T-helper 1 cell treated with Interleukin-12 subunit alpha and Interleukin-12 subunit beta and Interleukin-4 antibody, amounts not matched to agents 30 μg/mL and 1 μg/mL, for 36 hours (primary cell): ENCODE results near the gene LIN37.
"Not testable (repeated sequence)": the region's sequence is repeated elsewhere in the genome, so short reads cannot be mapped to it uniquely, and the experiment has no call there.

Experiments
- H3K27ac Mint-ChIP-seq: one replicate; pipeline ENCODE4 v1.8.0; 2021; ENCODE audit warnings: mild to moderate bottlenecking, mixed read lengths
- H3K27me3 Mint-ChIP-seq: one replicate; pipeline ENCODE4 v1.8.0; 2021; ENCODE audit warnings: low read depth, mixed read lengths
- H3K36me3 Mint-ChIP-seq: one replicate; pipeline ENCODE4 v1.8.0; 2021; ENCODE audit warnings: low read depth, mixed read lengths
- H3K4me1 Mint-ChIP-seq: one replicate; pipeline ENCODE4 v1.8.0; 2021; ENCODE audit warnings: low read depth, mixed read lengths
- H3K4me3 Mint-ChIP-seq: one replicate; pipeline ENCODE4 v1.8.0; 2021; ENCODE audit warnings: mild to moderate bottlenecking, moderate library complexity, mixed read lengths
- H3K9me3 Mint-ChIP-seq: one replicate; pipeline ENCODE4 v1.8.0; 2021; ENCODE audit warnings: mixed read lengths

Gene LIN37

GRCh38 chr19:35789195-35789977 lies 41.0 kb downstream of the LIN37 start:
- Mint-ChIP-seq H3K27ac (no peak overlapping the region), H3K27me3 (peaks cover 4% of the 10 kb centered on the region), H3K4me3 (no peak overlapping the region), H3K9me3 (no peaks in the 10 kb centered on the region), H3K36me3 (peaks cover 1% of the 10 kb centered on the region), H3K4me1 (no peaks in the 10 kb centered on the region)

- no peaks in the 10 kb centered on the region for H3K9me3 Mint-ChIP-seq
- H3K4me3 Mint-ChIP-seq: no peak overlapping the region
- peaks cover 1% of the 10 kb centered on the region for H3K36me3 Mint-ChIP-seq
- peaks cover 9% of the 10 kb centered on the region for H3K27me3 Mint-ChIP-seq
- H3K4me1 Mint-ChIP-seq: no peaks in the 10 kb centered on the region
- no peak overlapping the region for H3K27ac Mint-ChIP-seq
These were observed 41.9 kb downstream of the LIN37 start for GRCh38 chr19:35789978-35790944.

- Mint-ChIP-seq H3K4me3 (no peak overlapping the region), H3K4me1 (no peaks in the 10 kb centered on the region), H3K9me3 (no peaks in the 10 kb centered on the region), H3K36me3 (no peaks in the 10 kb centered on the region), H3K27me3 (peaks cover 13% of the 10 kb centered on the region), H3K27ac (no peak overlapping the region)
These were observed 42.8 kb downstream of the LIN37 start for GRCh38 chr19:35790981-35791813.

GRCh38 chr19:35791814-35792279 lies 43.5 kb downstream of the LIN37 start:
- H3K4me1 Mint-ChIP-seq: no peaks in the 10 kb centered on the region
- peaks cover 19% of the 10 kb centered on the region for H3K27me3 Mint-ChIP-seq
- H3K4me3 Mint-ChIP-seq: no peak overlapping the region
- H3K36me3 Mint-ChIP-seq: no peaks in the 10 kb centered on the region
- H3K27ac Mint-ChIP-seq: no peak overlapping the region
- H3K9me3 Mint-ChIP-seq: no peaks in the 10 kb centered on the region

- Mint-ChIP-seq H3K36me3 (no peaks in the 10 kb centered on the region), H3K27me3 (peaks cover 24% of the 10 kb centered on the region), H3K9me3 (no peaks in the 10 kb centered on the region), H3K27ac (no peak overlapping the region), H3K4me1 (no peaks in the 10 kb centered on the region), H3K4me3 (no peak overlapping the region)
These were observed 43.9 kb downstream of the LIN37 start for GRCh38 chr19:35792312-35792711.

GRCh38 chr19:35792888-35793287 lies 44.5 kb downstream of the LIN37 start:
- Mint-ChIP-seq H3K9me3 (no peaks in the 10 kb centered on the region), H3K4me3 (no peak overlapping the region), H3K27me3 (peaks cover 29% of the 10 kb centered on the region), H3K4me1 (no peaks in the 10 kb centered on the region), H3K27ac (no peak overlapping the region), H3K36me3 (no peaks in the 10 kb centered on the region)

- Mint-ChIP-seq H3K4me3 (no peak overlapping the region), H3K27ac (no peak overlapping the region), H3K27me3 (peaks cover 33% of the 10 kb centered on the region), H3K4me1 (no peaks in the 10 kb centered on the region), H3K9me3 (no peaks in the 10 kb centered on the region), H3K36me3 (no peaks in the 10 kb centered on the region)
These were observed 45.2 kb downstream of the LIN37 start for GRCh38 chr19:35793381-35794165.

- not testable (repeated sequence) for H3K36me3 Mint-ChIP-seq, H3K27ac Mint-ChIP-seq, H3K4me1 Mint-ChIP-seq, H3K4me3 Mint-ChIP-seq, H3K9me3 Mint-ChIP-seq
- H3K27me3 Mint-ChIP-seq: peaks cover 33% of the 10 kb centered on the region
These were observed 47.2 kb downstream of the LIN37 start for GRCh38 chr19:35795564-35795963.

- no peaks in the 10 kb centered on the region for H3K4me1 Mint-ChIP-seq
- H3K36me3 Mint-ChIP-seq: no peaks in the 10 kb centered on the region
- no peak overlapping the region for H3K27ac Mint-ChIP-seq
- peaks cover 33% of the 10 kb centered on the region for H3K27me3 Mint-ChIP-seq
- no peak overlapping the region for H3K4me3 Mint-ChIP-seq
- no peaks in the 10 kb centered on the region for H3K9me3 Mint-ChIP-seq
These were observed 48.5 kb downstream of the LIN37 start for GRCh38 chr19:35796645-35797542.

GRCh38 chr19:35797663-35798062 lies 49.3 kb downstream of the LIN37 start:
- Mint-ChIP-seq H3K9me3 (no peaks in the 10 kb centered on the region), H3K27me3 (peaks cover 33% of the 10 kb centered on the region), H3K4me3 (no peak overlapping the region), H3K27ac (no peak overlapping the region), H3K4me1 (no peaks in the 10 kb centered on the region), H3K36me3 (no peaks in the 10 kb centered on the region)

- Mint-ChIP-seq H3K9me3 (no peaks in the 10 kb centered on the region), H3K4me1 (peaks cover 6% of the 10 kb centered on the region), H3K36me3 (no peaks in the 10 kb centered on the region), H3K27me3 (peaks cover 14% of the 10 kb centered on the region), H3K27ac (no peak overlapping the region), H3K4me3 (no peak overlapping the region)
These were observed 53.5 kb downstream of the LIN37 start for GRCh38 chr19:35801828-35802227.
